Mesendoderm (in vitro differentiated cells): ENCODE results near the gene UBXN10.

Experiments
- DNase-seq: peaks from one replicate; pipeline ENCODE4 v3.0.0; 2013
- H2AK5ac ChIP-seq: 2 replicates; pipeline ENCODE4 v1.6.1; 2013; ENCODE audit warnings: low read length, inconsistent platforms
- H2BK120ac ChIP-seq: 2 replicates; pipeline ENCODE4 v1.6.1; 2013; ENCODE audit warnings: low read depth, mild to moderate bottlenecking, low read length, moderate library complexity, mixed read lengths
- H2BK15ac ChIP-seq: replicated peaks from 2 replicates; pipeline ENCODE4 v1.6.1; 2013; ENCODE audit warnings: low read depth, mild to moderate bottlenecking, moderate library complexity
- H2BK5ac ChIP-seq: 2 replicates; pipeline ENCODE4 v1.6.1; 2013; ENCODE audit warnings: low read length, inconsistent platforms
- H3K18ac ChIP-seq: 2 replicates; pipeline ENCODE4 v1.6.1; 2013; ENCODE audit warnings: mild to moderate bottlenecking, low read length, mixed read lengths
- H3K23ac ChIP-seq: one replicate; pipeline ENCODE4 v1.6.1; 2013; ENCODE audit warnings: low read length
- H3K27ac ChIP-seq: 2 replicates; pipeline ENCODE4 v1.5.1; 2013; ENCODE audit warnings: low read depth, mild to moderate bottlenecking, inconsistent platforms, low read length, moderate library complexity
- H3K27me3 ChIP-seq: 2 replicates; pipeline ENCODE4 v1.6.1; 2013; ENCODE audit warnings: low read length, control low read depth, mild to moderate bottlenecking, inconsistent platforms; ENCODE audit not compliant: insufficient read depth, poor library complexity
- H3K36me3 ChIP-seq: 2 replicates; pipeline ENCODE4 v1.6.1; 2013; ENCODE audit warnings: low read length, inconsistent platforms; ENCODE audit not compliant: control insufficient read depth, insufficient read depth
- H3K4ac ChIP-seq: one replicate; pipeline ENCODE4 v1.6.1; 2013; ENCODE audit warnings: low read depth, mild to moderate bottlenecking, low read length, moderate library complexity
- H3K4me1 ChIP-seq: 2 replicates; pipeline ENCODE4 v1.6.1; 2013; ENCODE audit warnings: low read depth, low read length, inconsistent platforms; ENCODE audit not compliant: control insufficient read depth
- H3K4me2 ChIP-seq: 2 replicates; pipeline ENCODE4 v1.6.1; 2013; ENCODE audit warnings: low read length
- H3K4me3 ChIP-seq: 2 replicates; pipeline ENCODE4 v1.5.1; 2013; ENCODE audit warnings: mild to moderate bottlenecking, low read length
- H3K56ac ChIP-seq: one replicate; pipeline ENCODE4 v1.6.1; 2013; ENCODE audit warnings: low read length
- H3K79me1 ChIP-seq: 2 replicates; pipeline ENCODE4 v1.6.1; 2013; ENCODE audit warnings: low read length, inconsistent platforms
- H3K79me2 ChIP-seq: 2 replicates; pipeline ENCODE4 v1.6.1; 2013; ENCODE audit warnings: mild to moderate bottlenecking, low read length; ENCODE audit not compliant: control insufficient read depth, insufficient read depth
- H3K9ac ChIP-seq: 2 replicates; pipeline ENCODE4 v1.6.1; 2013; ENCODE audit warnings: low read length, inconsistent platforms
- H4K5ac ChIP-seq: one replicate; pipeline ENCODE4 v1.6.1; 2013; ENCODE audit warnings: low read length
- H4K8ac ChIP-seq: one replicate; pipeline ENCODE4 v1.6.1; 2013; ENCODE audit warnings: low read depth, mild to moderate bottlenecking, control low read depth, low read length, moderate library complexity
- WGBS: extraction: QIAGEN DNeasy Blood & Tissue Kit; methylation state at CpG from one replicate; pipeline ENCODE4 v1.1.7; 2013; ENCODE audit warnings: low lambda C conversion rate, missing lambda C conversion rate; ENCODE audit not compliant: insufficient coverage; ENCODE audit errors: extremely low coverage; 5-methylcytosine and 5-hydroxymethylcytosine counted together

The UBXN10 gene

GRCh38 chr1:20143318-20143717 lies 42.6 kb upstream of the UBXN10 start:
- no peaks in the 10 kb centered on the region for H3K79me1 ChIP-seq
- H2AK5ac ChIP-seq, result no peak overlapping the region
- H2BK5ac ChIP-seq, result no peak overlapping the region
- no peak overlapping the region for H3K9ac ChIP-seq
- H3K27me3 ChIP-seq, result no peaks in the 10 kb centered on the region
- no peak overlapping the region for H2BK120ac ChIP-seq
- H3K36me3 ChIP-seq, result no peaks in the 10 kb centered on the region
- H2BK15ac ChIP-seq, result no peak overlapping the region
- no peak overlapping the region for H3K56ac ChIP-seq
- no peak overlapping the region for H3K4me3 ChIP-seq
- H3K27ac ChIP-seq, result no peak overlapping the region
- H3K79me2 ChIP-seq, result no peaks in the 10 kb centered on the region
- H3K4me2 ChIP-seq, result no peak overlapping the region
- H3K23ac ChIP-seq, result no peak overlapping the region
- no peak for DNase-seq
- no peaks in the 10 kb centered on the region for H3K4me1 ChIP-seq
- H4K8ac ChIP-seq, result no peak overlapping the region
- WGBS, result no CpG with 5 or more reads among the region's 8 CpGs
- H3K18ac ChIP-seq, result no peak overlapping the region
- no peak overlapping the region for H3K4ac ChIP-seq
- no peak overlapping the region for H4K5ac ChIP-seq

GRCh38 chr1:20143734-20144565 lies 41.9 kb upstream of the UBXN10 start:
- Histone ChIP-seq H3K36me3 (no peaks in the 10 kb centered on the region), H3K9ac (no peak overlapping the region), H3K79me2 (no peaks in the 10 kb centered on the region), H3K27me3 (no peaks in the 10 kb centered on the region), H3K18ac (no peak overlapping the region), H3K4me2 (no peak overlapping the region), H2BK5ac (no peak overlapping the region), H3K56ac (no peak overlapping the region), H3K4me3 (no peak overlapping the region), H2AK5ac (no peak overlapping the region), H3K4me1 (no peaks in the 10 kb centered on the region), H2BK120ac (no peak overlapping the region), H4K8ac (no peak overlapping the region), H3K79me1 (no peaks in the 10 kb centered on the region), H3K23ac (no peak overlapping the region), H2BK15ac (no peak overlapping the region), H3K4ac (no peak overlapping the region), H4K5ac (no peak overlapping the region), H3K27ac (no peak overlapping the region)
- no peak for DNase-seq
- no CpG with 5 or more reads among the region's 13 CpGs for WGBS

- H3K4me1 ChIP-seq, result no peaks in the 10 kb centered on the region
- H3K79me2 ChIP-seq, result no peaks in the 10 kb centered on the region
- H3K36me3 ChIP-seq, result no peaks in the 10 kb centered on the region
- no peak overlapping the region for H2BK15ac ChIP-seq
- peak overlapping the region; percentile 42 for H3K56ac ChIP-seq
- H2BK120ac ChIP-seq, result no peak overlapping the region
- DNase-seq, result no peak
- H4K8ac ChIP-seq, result no peak overlapping the region
- no peak overlapping the region for H3K23ac ChIP-seq
- H3K9ac ChIP-seq, result no peak overlapping the region
- H3K4me3 ChIP-seq, result no peak overlapping the region
- WGBS, result no CpG with 5 or more reads among the region's 13 CpGs
- H2AK5ac ChIP-seq, result no peak overlapping the region
- H3K27ac ChIP-seq, result no peak overlapping the region
- no peak overlapping the region for H3K18ac ChIP-seq
- no peak overlapping the region for H2BK5ac ChIP-seq
- no peaks in the 10 kb centered on the region for H3K79me1 ChIP-seq
- no peak overlapping the region for H4K5ac ChIP-seq
- no peak overlapping the region for H3K4ac ChIP-seq
- H3K27me3 ChIP-seq, result no peaks in the 10 kb centered on the region
- H3K4me2 ChIP-seq, result no peak overlapping the region
Measured at GRCh38 chr1:20147846-20148570, 37.9 kb upstream of the UBXN10 start.

- H3K27ac ChIP-seq, result no peak overlapping the region
- no peak overlapping the region for H3K56ac ChIP-seq
- no CpG with 5 or more reads among the region's 13 CpGs for WGBS
- no peaks in the 10 kb centered on the region for H3K4me1 ChIP-seq
- no peaks in the 10 kb centered on the region for H3K36me3 ChIP-seq
- no peak overlapping the region for H3K4ac ChIP-seq
- H3K27me3 ChIP-seq, result no peaks in the 10 kb centered on the region
- no peak overlapping the region for H3K23ac ChIP-seq
- no peak overlapping the region for H3K18ac ChIP-seq
- H3K4me2 ChIP-seq, result no peak overlapping the region
- H3K4me3 ChIP-seq, result no peak overlapping the region
- H3K9ac ChIP-seq, result no peak overlapping the region
- no peak overlapping the region for H2BK120ac ChIP-seq
- H2AK5ac ChIP-seq, result no peak overlapping the region
- H4K8ac ChIP-seq, result no peak overlapping the region
- no peak overlapping the region for H4K5ac ChIP-seq
- no peaks in the 10 kb centered on the region for H3K79me2 ChIP-seq
- H3K79me1 ChIP-seq, result no peaks in the 10 kb centered on the region
- H2BK5ac ChIP-seq, result no peak overlapping the region
- H2BK15ac ChIP-seq, result no peak overlapping the region
- no peak for DNase-seq
Measured at GRCh38 chr1:20148571-20149500, 37.1 kb upstream of the UBXN10 start.

GRCh38 chr1:20149601-20150325 lies 36.1 kb upstream of the UBXN10 start:
- Histone ChIP-seq H3K4me2 (no peak overlapping the region), H3K9ac (no peak overlapping the region), H2BK120ac (no peak overlapping the region), H3K18ac (no peak overlapping the region), H4K8ac (no peak overlapping the region), H3K4me3 (no peak overlapping the region), H3K27me3 (no peaks in the 10 kb centered on the region), H4K5ac (no peak overlapping the region), H3K36me3 (no peaks in the 10 kb centered on the region), H2BK15ac (no peak overlapping the region), H3K56ac (no peak overlapping the region), H2BK5ac (no peak overlapping the region), H3K4me1 (no peaks in the 10 kb centered on the region), H3K79me1 (no peaks in the 10 kb centered on the region), H3K4ac (no peak overlapping the region), H3K27ac (no peak overlapping the region), H2AK5ac (no peak overlapping the region), H3K79me2 (no peaks in the 10 kb centered on the region), H3K23ac (no peak overlapping the region)
- DNase-seq, result no peak
- no CpG with 5 or more reads among the region's 27 CpGs for WGBS
